Body of pancreas (tissue), 4 donors: ENCODE data around the gene HMGN3. TPM values are rescaled to one million over a fixed set of nuclear protein-coding genes. Genes with fewer than 3 reads are reported as not detected.

Experiments
- ATAC-seq: fragments of 150-250 bp; one replicate; pipeline ENCODE4 v1.9.1; 2016
- DNase-seq, 4 donors: peaks; one replicate each; pipeline ENCODE4 v3.0.0-alpha.2; 2019
- H3K27ac ChIP-seq, 4 donors: fragments of 200-600 bp; sonication (generic); 1 replicate in 3 of 4; 2 replicates in 1 of 4; pipeline versions ENCODE4 v1.5.1 to v1.6.1; 2016 to 2019; ENCODE audit warnings: mild to moderate bottlenecking in 1 of 4, mixed read lengths in 1 of 4, moderate library complexity in 1 of 4
- H3K27me3 ChIP-seq, 2 donors: fragments of 200-600 bp; sonication (generic); one replicate each; pipeline ENCODE4 v1.6.0; 2016; ENCODE audit warnings: mild to moderate bottlenecking in 1 of 2
- H3K36me3 ChIP-seq, 2 donors: fragments of 200-600 bp; sonication (generic); replicated peaks in 1 of 2; 2 replicates each; pipeline ENCODE4 v1.5.1; 2016; ENCODE audit warnings: low read depth in 2 of 2; ENCODE audit not compliant: insufficient read depth in 1 of 2
- H3K4me1 ChIP-seq: fragments of 200-600 bp; sonication (generic); one replicate; pipeline ENCODE4 v1.6.0; 2016
- H3K4me3 ChIP-seq, 2 donors: fragments of 200-600 bp; sonication (generic); 1 replicate in 1 of 2; 2 replicates in 1 of 2; pipeline ENCODE4 v1.5.1; 2016 to 2019
- H3K9me3 ChIP-seq, 3 donors: fragments of 200-600 bp; sonication (generic); 1 replicate in 2 of 3; 2 replicates in 1 of 3; pipeline ENCODE4 v1.5.1; 2016
- CTCF ChIP-seq, 7 experiments: fragments of 450-650 bp in 4 of 7; fragments of 200-600 bp in 3 of 7; sonication (generic) in 3 of 7; IDR thresholded peaks; one replicate each; pipeline ENCODE4 v1.5.1; 2016 to 2019; ENCODE audit warnings: antibody characterized with exemption in 7 of 7
- POLR2A ChIP-seq, 3 donors: fragments of 450-650 bp; IDR thresholded peaks; one replicate each; pipeline ENCODE4 v1.6.1; 2016; ENCODE audit warnings: antibody characterized with exemption in 3 of 3, mild to moderate bottlenecking in 2 of 3
- WGBS, 2 donors: methylation state at CpG; one replicate each; pipeline ENCODE4 v1.1.5; 2017; 5-methylcytosine and 5-hydroxymethylcytosine counted together
- intact Hi-C: fragments of 100-400 bp; cut with DNase I; formaldehyde crosslinking; loops from one replicate; pipeline ENCODE4 v1.15.1; 2023
- total RNA-seq, 2 donors: library from RNA; depleted of rRNA; stranded (reverse); fragments of >200 nt; gene quantifications; one replicate each; pipeline ENCODE4 v1.1.0, GENCODE V29; 2016

HMGN3 gene
- total RNA-seq, 2 donors from 2014 or later = 36.1 to 78.1 TPM

- H3K27me3 ChIP-seq = no peaks in the 10 kb centered on the region
- H3K27ac ChIP-seq = no peak overlapping the region
- H3K36me3 ChIP-seq = no peaks in the 10 kb centered on the region
- TF ChIP-seq POLR2A (IDR thresholded peaks at IDR 0.05) (no peak), CTCF (IDR thresholded peaks at IDR 0.05) (no peak)
- H3K4me3 ChIP-seq = no peak overlapping the region
- H3K9me3 ChIP-seq = no peaks in the 10 kb centered on the region
- ATAC-seq = no peak
- H3K4me1 ChIP-seq = peaks cover 15% of the 10 kb centered on the region
- no peak for DNase-seq
- intact Hi-C loops = no loop called here
These were observed 4.4 kb upstream of the HMGN3 start for GRCh38 chr6:79238919-79239318.

- no peak overlapping the region for H3K27ac ChIP-seq
These were observed 2.2 kb upstream of the HMGN3 start for GRCh38 chr6:79236711-79237110.

GRCh38 chr6:79233611-79234149, 802 bp downstream of the HMGN3 start:
- peaks cover 21% of the 10 kb centered on the region for H3K4me1 ChIP-seq
- TF ChIP-seq POLR2A (IDR thresholded peaks at IDR 0.05) = peak; percentile 61 to 80 (median 77)
- TF ChIP-seq CTCF (IDR thresholded peaks at IDR 0.05) = peak in 6 of 7 experiments; percentile 21 to 69 (median 38)
- H3K27ac ChIP-seq = peak overlapping the region; percentile 84 to 97 (median 91)
- no peaks in the 10 kb centered on the region for H3K36me3 ChIP-seq
- no peaks in the 10 kb centered on the region for H3K27me3 ChIP-seq
- DNase-seq = peak; percentile 89 to 94 (median 92)
- peak overlapping the region; percentile 59 to 63 for H3K4me3 ChIP-seq
- ATAC-seq = peak; percentile 90
- intact Hi-C loops = no loop called here
- H3K9me3 ChIP-seq = no peaks in the 10 kb centered on the region
- WGBS, 2 donors = 0 to 1% methylated on average over 12 to 41 of the region's 41 CpGs

More at GRCh38 chr6:79236711-79237110, 2.2 kb upstream of the HMGN3 start:
- ATAC-seq (no peak), DNase-seq (no peak)
- TF ChIP-seq CTCF (IDR thresholded peaks at IDR 0.05) (no peak), POLR2A (IDR thresholded peaks at IDR 0.05) (no peak)
- Histone ChIP-seq H3K36me3 (no peaks in the 10 kb centered on the region), H3K9me3 (no peaks in the 10 kb centered on the region), H3K27me3 (no peaks in the 10 kb centered on the region), H3K4me1 (peaks cover 32% of the 10 kb centered on the region), H3K4me3 (no peak overlapping the region)
- intact Hi-C loops = no loop called here
- whole genome bisulfite sequencing, 2 donors = 57 to 61% methylated on average over 3 of the region's 3 CpGs

GRCh38 chr6:79232696-79233462, 1.6 kb downstream of the HMGN3 start:
- H3K36me3 ChIP-seq = no peaks in the 10 kb centered on the region
- no peak for TF ChIP-seq CTCF (IDR thresholded peaks at IDR 0.05)
- TF ChIP-seq POLR2A (IDR thresholded peaks at IDR 0.05) = no peak
- H3K27ac ChIP-seq = peak overlapping the region in 3 of 4 donors; percentile 90 to 97 (median 92)
- H3K9me3 ChIP-seq = no peaks in the 10 kb centered on the region
- no peaks in the 10 kb centered on the region for H3K27me3 ChIP-seq
- intact Hi-C loops = no loop called here
- peak overlapping the region; percentile 59 to 63 for H3K4me3 ChIP-seq
- 78 to 85% methylated on average over 6 of the region's 6 CpGs for WGBS, 2 donors
- ATAC-seq = no peak
- DNase-seq = no peak
- peaks cover 21% of the 10 kb centered on the region for H3K4me1 ChIP-seq
